Mucosa of stomach (tissue), 1 donor: ENCODE results near the gene MTURN.
"Not testable (repeated sequence)": the region's sequence is repeated elsewhere in the genome, so short reads cannot be mapped to it uniquely, and the experiment has no call there.

Source experiments
- H3K27me3 ChIP-seq: one replicate; pipeline ENCODE4 v1.7.0; 2013; ENCODE audit warnings: mild to moderate bottlenecking, low read length; ENCODE audit not compliant: control insufficient read depth, insufficient read depth
- H3K36me3 ChIP-seq: one replicate; pipeline ENCODE4 v1.7.0; 2013; ENCODE audit warnings: low read length; ENCODE audit not compliant: control insufficient read depth, insufficient read depth
- H3K4me1 ChIP-seq: one replicate; pipeline ENCODE4 v1.7.0; 2013; ENCODE audit warnings: mild to moderate bottlenecking, low read length; ENCODE audit not compliant: control insufficient read depth, insufficient read depth
- H3K4me3 ChIP-seq: one replicate; pipeline ENCODE4 v1.7.0; 2013; ENCODE audit warnings: low read length
- H3K9ac ChIP-seq: one replicate; pipeline ENCODE4 v1.7.0; 2013; ENCODE audit warnings: mild to moderate bottlenecking, low read length, moderate library complexity
- H3K9me3 ChIP-seq: one replicate; pipeline ENCODE4 v1.7.0; 2013; ENCODE audit warnings: mild to moderate bottlenecking, low read length, moderate library complexity; ENCODE audit not compliant: control insufficient read depth
- donor health status: Pancreatic carcinoma.

MTURN gene

GRCh38 chr7:30186725-30187124 is 51.9 kb downstream of the MTURN start:
- no peaks in the 10 kb centered on the region for H3K27me3 ChIP-seq
- H3K9me3 ChIP-seq, result no peaks in the 10 kb centered on the region
- H3K36me3 ChIP-seq, result no peaks in the 10 kb centered on the region
- no peak overlapping the region for H3K4me3 ChIP-seq
- no peak overlapping the region for H3K9ac ChIP-seq
- H3K4me1 ChIP-seq, result peaks cover 18% of the 10 kb centered on the region

- H3K4me1 ChIP-seq, result peaks cover 10% of the 10 kb centered on the region
- no peaks in the 10 kb centered on the region for H3K27me3 ChIP-seq
- no peak overlapping the region for H3K4me3 ChIP-seq
- H3K9me3 ChIP-seq, result no peaks in the 10 kb centered on the region
- no peaks in the 10 kb centered on the region for H3K36me3 ChIP-seq
- H3K9ac ChIP-seq, result no peak overlapping the region
Measured at GRCh38 chr7:30187513-30187912, 52.7 kb downstream of the MTURN start.

- not testable (repeated sequence) for H3K9me3 ChIP-seq, H3K36me3 ChIP-seq, H3K4me1 ChIP-seq, H3K4me3 ChIP-seq, H3K9ac ChIP-seq, H3K27me3 ChIP-seq
Measured at GRCh38 chr7:30188381-30188780, 53.6 kb downstream of the MTURN start.

- Histone ChIP-seq H3K36me3 (no peaks in the 10 kb centered on the region), H3K9me3 (no peaks in the 10 kb centered on the region), H3K9ac (no peak overlapping the region), H3K4me3 (no peak overlapping the region), H3K4me1 (peaks cover 10% of the 10 kb centered on the region), H3K27me3 (no peaks in the 10 kb centered on the region)
Measured at GRCh38 chr7:30188811-30189210, 54.0 kb downstream of the MTURN start.

GRCh38 chr7:30191809-30192208 is 57.0 kb downstream of the MTURN start:
- H3K27me3 ChIP-seq, result no peaks in the 10 kb centered on the region
- no peaks in the 10 kb centered on the region for H3K4me1 ChIP-seq
- no peak overlapping the region for H3K9ac ChIP-seq
- no peaks in the 10 kb centered on the region for H3K36me3 ChIP-seq
- no peaks in the 10 kb centered on the region for H3K9me3 ChIP-seq
- H3K4me3 ChIP-seq, result no peak overlapping the region

GRCh38 chr7:30193336-30193943 is 58.7 kb downstream of the MTURN start:
- Histone ChIP-seq H3K9ac (no peak overlapping the region), H3K27me3 (no peaks in the 10 kb centered on the region), H3K9me3 (no peaks in the 10 kb centered on the region), H3K36me3 (no peaks in the 10 kb centered on the region), H3K4me1 (no peaks in the 10 kb centered on the region), H3K4me3 (no peak overlapping the region)

- H3K9me3 ChIP-seq, result no peaks in the 10 kb centered on the region
- H3K36me3 ChIP-seq, result no peaks in the 10 kb centered on the region
- no peaks in the 10 kb centered on the region for H3K4me1 ChIP-seq
- H3K9ac ChIP-seq, result no peak overlapping the region
- H3K27me3 ChIP-seq, result no peaks in the 10 kb centered on the region
- no peak overlapping the region for H3K4me3 ChIP-seq
Measured at GRCh38 chr7:30196408-30196807, 61.6 kb downstream of the MTURN start.

- Histone ChIP-seq H3K9me3 (no peaks in the 10 kb centered on the region), H3K4me1 (no peaks in the 10 kb centered on the region), H3K27me3 (no peaks in the 10 kb centered on the region), H3K4me3 (no peak overlapping the region), H3K9ac (no peak overlapping the region), H3K36me3 (no peaks in the 10 kb centered on the region)
Measured at GRCh38 chr7:30197438-30197837, 62.7 kb downstream of the MTURN start.

GRCh38 chr7:30199271-30199670 is 64.5 kb downstream of the MTURN start:
- no peak overlapping the region for H3K9ac ChIP-seq

GRCh38 chr7:30200591-30200990 is 65.8 kb downstream of the MTURN start:
- no peak overlapping the region for H3K4me3 ChIP-seq
- no peaks in the 10 kb centered on the region for H3K9me3 ChIP-seq
- no peak overlapping the region for H3K9ac ChIP-seq
- H3K4me1 ChIP-seq, result no peaks in the 10 kb centered on the region
- no peaks in the 10 kb centered on the region for H3K27me3 ChIP-seq
- H3K36me3 ChIP-seq, result no peaks in the 10 kb centered on the region

More at GRCh38 chr7:30199271-30199670, 64.5 kb downstream of the MTURN start:
- no peaks in the 10 kb centered on the region for H3K4me1 ChIP-seq
- H3K27me3 ChIP-seq, result no peaks in the 10 kb centered on the region
- H3K4me3 ChIP-seq, result no peak overlapping the region
- no peaks in the 10 kb centered on the region for H3K36me3 ChIP-seq
- no peaks in the 10 kb centered on the region for H3K9me3 ChIP-seq

GRCh38 chr7:30201161-30201666 is 66.4 kb downstream of the MTURN start:
- Histone ChIP-seq H3K27me3 (no peaks in the 10 kb centered on the region), H3K9me3 (no peaks in the 10 kb centered on the region), H3K4me3 (no peak overlapping the region), H3K36me3 (no peaks in the 10 kb centered on the region), H3K9ac (no peak overlapping the region), H3K4me1 (no peaks in the 10 kb centered on the region)

GRCh38 chr7:30201921-30202320 is 67.1 kb downstream of the MTURN start:
- Histone ChIP-seq H3K4me1 (no peaks in the 10 kb centered on the region), H3K36me3 (no peaks in the 10 kb centered on the region), H3K9me3 (no peaks in the 10 kb centered on the region), H3K9ac (no peak overlapping the region), H3K4me3 (no peak overlapping the region), H3K27me3 (no peaks in the 10 kb centered on the region)

- Histone ChIP-seq H3K9me3 (no peaks in the 10 kb centered on the region), H3K36me3 (no peaks in the 10 kb centered on the region), H3K4me3 (no peak overlapping the region), H3K4me1 (no peaks in the 10 kb centered on the region), H3K27me3 (no peaks in the 10 kb centered on the region), H3K9ac (no peak overlapping the region)
Measured at GRCh38 chr7:30202671-30203070, 67.9 kb downstream of the MTURN start.
